ENCODE results near the gene ZC3H14. TPM values are rescaled to one million over a fixed set of nuclear protein-coding genes. Genes with fewer than 3 reads are reported as not detected.

The ZC3H14 gene
- total and polyA plus RNA-seq, 10 of the 15 experiments (the other 5 are each of a cell fraction or from before 2014, with no cell fraction given) = 17.9 to 97.1 (median 47.6) TPM

GRCh38 chr14:88562831-88563686, at the start of gene ZC3H14 (continued):
- TF ChIP-seq BHLHE40 (IDR thresholded peaks at IDR 0.05; ENCODE audit: borderline replicate concordance in 1 of 2, low read depth in 2 of 2, low read length in 1 of 2) (peak in 1 of 2 experiments; percentile 83; a peak in 2 of 4 replicates), NR2C1 (IDR thresholded peaks at IDR 0.05) (no peak), SUZ12 (IDR thresholded peaks at IDR 0.05; ENCODE audit: unreplicated experiment) (no peak), DPF2 (IDR thresholded peaks at IDR 0.05) (peak; percentile 86), WRNIP1 (IDR thresholded peaks at IDR 0.05; ENCODE audit: borderline replicate concordance, low read depth, low read length) (no peak), ZNF384 (IDR thresholded peaks at IDR 0.05; ENCODE audit: borderline replicate concordance, low read depth, low read length) (no peak), ZNF274 (IDR thresholded peaks at IDR 0.05; ENCODE audit: insufficient read depth, insufficient read length) (no peak), E2F4 (IDR thresholded peaks at IDR 0.05; ENCODE audit: low read depth, low read length) (peak; percentile 69), LARP7 (IDR thresholded peaks at IDR 0.05) (peak; percentile 75; the same call in 1 of the 2 replicates), E4F1 (IDR thresholded peaks at IDR 0.05; ENCODE audit: borderline replicate concordance, partially characterized antibody) (no peak), CHD1 (IDR thresholded peaks at IDR 0.05; ENCODE audit: low read depth, low read length) (no peak), POLR2AphosphoS5 (IDR thresholded peaks at IDR 0.05; ENCODE audit: low read length) (peak; percentile 69), ETV6 (conservative IDR thresholded peaks at IDR 0.05 in 1 of 2, IDR thresholded peaks at IDR 0.05 in 1 of 2; ENCODE audit: borderline replicate concordance in 1 of 2, low read depth in 1 of 2) (no peak), SMAD1 (IDR thresholded peaks at IDR 0.05; ENCODE audit: low read depth, partially characterized antibody) (no peak), NBN (IDR thresholded peaks at IDR 0.05) (no peak), ZNF687 (IDR thresholded peaks at IDR 0.05) (peak; percentile 54; the same call in 1 of the 2 replicates)
- TF ChIP-seq, protein P1, sequence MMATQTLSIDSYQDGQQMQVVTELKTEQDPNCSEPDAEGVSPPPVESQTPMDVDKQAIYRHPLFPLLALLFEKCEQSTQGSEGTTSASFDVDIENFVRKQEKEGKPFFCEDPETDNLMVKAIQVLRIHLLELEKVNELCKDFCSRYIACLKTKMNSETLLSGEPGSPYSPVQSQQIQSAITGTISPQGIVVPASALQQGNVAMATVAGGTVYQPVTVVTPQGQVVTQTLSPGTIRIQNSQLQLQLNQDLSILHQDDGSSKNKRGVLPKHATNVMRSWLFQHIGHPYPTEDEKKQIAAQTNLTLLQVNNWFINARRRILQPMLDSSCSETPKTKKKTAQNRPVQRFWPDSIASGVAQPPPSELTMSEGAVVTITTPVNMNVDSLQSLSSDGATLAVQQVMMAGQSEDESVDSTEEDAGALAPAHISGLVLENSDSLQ (IDR thresholded peaks at IDR 0.05) = 0 out of 2 replicates have a peak, but pooled peaks have one; percentile 3
- TF ChIP-seq, protein P2, sequence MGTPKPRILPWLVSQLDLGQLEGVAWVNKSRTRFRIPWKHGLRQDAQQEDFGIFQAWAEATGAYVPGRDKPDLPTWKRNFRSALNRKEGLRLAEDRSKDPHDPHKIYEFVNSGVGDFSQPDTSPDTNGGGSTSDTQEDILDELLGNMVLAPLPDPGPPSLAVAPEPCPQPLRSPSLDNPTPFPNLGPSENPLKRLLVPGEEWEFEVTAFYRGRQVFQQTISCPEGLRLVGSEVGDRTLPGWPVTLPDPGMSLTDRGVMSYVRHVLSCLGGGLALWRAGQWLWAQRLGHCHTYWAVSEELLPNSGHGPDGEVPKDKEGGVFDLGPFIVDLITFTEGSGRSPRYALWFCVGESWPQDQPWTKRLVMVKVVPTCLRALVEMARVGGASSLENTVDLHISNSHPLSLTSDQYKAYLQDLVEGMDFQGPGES (IDR thresholded peaks at IDR 0.05) = no peak

Data from GM12878 (cell line).